ENCODE data around the gene GRIA1. TPM values are rescaled to one million over a fixed set of nuclear protein-coding genes. Genes with fewer than 3 reads are reported as not detected.

GRIA1 gene
- total RNA-seq, 1 donor from 2014 or later = not detected

GRCh38 chr5:153513156-153513555, 22.7 kb downstream of the GRIA1 start:
- Mint-ChIP-seq H3K4me1 (ENCODE audit: low read depth) (no peaks in the 10 kb centered on the region), H3K36me3 (ENCODE audit: low read depth) (no peaks in the 10 kb centered on the region), H3K9me3 (no peaks in the 10 kb centered on the region), H3K27me3 (ENCODE audit: low read depth) (no peaks in the 10 kb centered on the region), H3K4me3 (ENCODE audit: low read depth) (no peak overlapping the region), H3K27ac (no peak overlapping the region)
- no peak for DNase-seq (ENCODE audit: low spot score)
- intact Hi-C loops (cut with micrococcal nuclease) = no loop called here

GRCh38 chr5:153515301-153515700, 24.8 kb downstream of the GRIA1 start:
- Mint-ChIP-seq H3K4me3 (ENCODE audit: low read depth) (no peak overlapping the region), H3K36me3 (ENCODE audit: low read depth) (no peaks in the 10 kb centered on the region), H3K27ac (no peak overlapping the region), H3K4me1 (ENCODE audit: low read depth) (no peaks in the 10 kb centered on the region), H3K27me3 (ENCODE audit: low read depth) (no peaks in the 10 kb centered on the region), H3K9me3 (no peaks in the 10 kb centered on the region)
- no peak for DNase-seq (ENCODE audit: low spot score)
- intact Hi-C loops (cut with micrococcal nuclease) = no loop called here

- Mint-ChIP-seq H3K27me3 (ENCODE audit: low read depth) (no peaks in the 10 kb centered on the region), H3K9me3 (no peaks in the 10 kb centered on the region), H3K27ac (no peak overlapping the region), H3K36me3 (ENCODE audit: low read depth) (no peaks in the 10 kb centered on the region), H3K4me1 (ENCODE audit: low read depth) (no peaks in the 10 kb centered on the region), H3K4me3 (ENCODE audit: low read depth) (no peak overlapping the region)
- intact Hi-C loops (cut with micrococcal nuclease) = no loop called here
- no peak for DNase-seq (ENCODE audit: low spot score)
These were observed 26.2 kb downstream of the GRIA1 start for GRCh38 chr5:153516504-153517240.

GRCh38 chr5:153517241-153517611, 26.8 kb downstream of the GRIA1 start:
- intact Hi-C loops (cut with micrococcal nuclease) = no loop called here
- DNase-seq (ENCODE audit: low spot score) = no peak
- no peaks in the 10 kb centered on the region for H3K9me3 Mint-ChIP-seq
- H3K4me1 Mint-ChIP-seq (ENCODE audit: low read depth) = no peaks in the 10 kb centered on the region
- H3K27me3 Mint-ChIP-seq (ENCODE audit: low read depth) = no peaks in the 10 kb centered on the region
- no peak overlapping the region for H3K27ac Mint-ChIP-seq
- H3K4me3 Mint-ChIP-seq (ENCODE audit: low read depth) = no peak overlapping the region
- no peaks in the 10 kb centered on the region for H3K36me3 Mint-ChIP-seq (ENCODE audit: low read depth)

- intact Hi-C loops (cut with micrococcal nuclease) = no loop called here
- no peaks in the 10 kb centered on the region for H3K9me3 Mint-ChIP-seq
- no peak for DNase-seq (ENCODE audit: low spot score)
- H3K4me1 Mint-ChIP-seq (ENCODE audit: low read depth) = no peaks in the 10 kb centered on the region
- no peaks in the 10 kb centered on the region for H3K36me3 Mint-ChIP-seq (ENCODE audit: low read depth)
- no peak overlapping the region for H3K4me3 Mint-ChIP-seq (ENCODE audit: low read depth)
- no peaks in the 10 kb centered on the region for H3K27me3 Mint-ChIP-seq (ENCODE audit: low read depth)
- H3K27ac Mint-ChIP-seq = no peak overlapping the region
These were observed 29.7 kb downstream of the GRIA1 start for GRCh38 chr5:153520137-153520536.

GRCh38 chr5:153520952-153521351, 30.5 kb downstream of the GRIA1 start:
- Mint-ChIP-seq H3K9me3 (no peaks in the 10 kb centered on the region), H3K27me3 (ENCODE audit: low read depth) (no peaks in the 10 kb centered on the region), H3K4me1 (ENCODE audit: low read depth) (no peaks in the 10 kb centered on the region), H3K27ac (no peak overlapping the region), H3K4me3 (ENCODE audit: low read depth) (no peak overlapping the region), H3K36me3 (ENCODE audit: low read depth) (no peaks in the 10 kb centered on the region)
- intact Hi-C loops (cut with micrococcal nuclease) = no loop called here
- DNase-seq (ENCODE audit: low spot score) = no peak

- no peaks in the 10 kb centered on the region for H3K9me3 Mint-ChIP-seq
- H3K27ac Mint-ChIP-seq = no peak overlapping the region
- H3K4me3 Mint-ChIP-seq (ENCODE audit: low read depth) = no peak overlapping the region
- H3K36me3 Mint-ChIP-seq (ENCODE audit: low read depth) = no peaks in the 10 kb centered on the region
- no peak for DNase-seq (ENCODE audit: low spot score)
- no peaks in the 10 kb centered on the region for H3K27me3 Mint-ChIP-seq (ENCODE audit: low read depth)
- no peaks in the 10 kb centered on the region for H3K4me1 Mint-ChIP-seq (ENCODE audit: low read depth)
- intact Hi-C loops (cut with micrococcal nuclease) = no loop called here
These were observed 32.7 kb downstream of the GRIA1 start for GRCh38 chr5:153523211-153523610.

GRCh38 chr5:153523831-153524230, 33.4 kb downstream of the GRIA1 start:
- Mint-ChIP-seq H3K36me3 (ENCODE audit: low read depth) (no peaks in the 10 kb centered on the region), H3K27me3 (ENCODE audit: low read depth) (no peaks in the 10 kb centered on the region), H3K4me1 (ENCODE audit: low read depth) (no peaks in the 10 kb centered on the region), H3K4me3 (ENCODE audit: low read depth) (no peak overlapping the region), H3K9me3 (no peaks in the 10 kb centered on the region), H3K27ac (no peak overlapping the region)
- intact Hi-C loops (cut with micrococcal nuclease) = no loop called here
- DNase-seq (ENCODE audit: low spot score) = no peak

- Mint-ChIP-seq H3K36me3 (ENCODE audit: low read depth) (no peaks in the 10 kb centered on the region), H3K27me3 (ENCODE audit: low read depth) (no peaks in the 10 kb centered on the region), H3K4me3 (ENCODE audit: low read depth) (no peak overlapping the region), H3K4me1 (ENCODE audit: low read depth) (no peaks in the 10 kb centered on the region), H3K27ac (no peak overlapping the region), H3K9me3 (no peaks in the 10 kb centered on the region)
- no peak for DNase-seq (ENCODE audit: low spot score)
- intact Hi-C loops (cut with micrococcal nuclease) = no loop called here
These were observed 35.1 kb downstream of the GRIA1 start for GRCh38 chr5:153525536-153525935.

GRCh38 chr5:153530357-153531143, 40.1 kb downstream of the GRIA1 start:
- no peak for DNase-seq (ENCODE audit: low spot score)
- H3K27ac Mint-ChIP-seq = no peak overlapping the region
- intact Hi-C loops (cut with micrococcal nuclease) = no loop called here
- no peaks in the 10 kb centered on the region for H3K36me3 Mint-ChIP-seq (ENCODE audit: low read depth)
- no peaks in the 10 kb centered on the region for H3K9me3 Mint-ChIP-seq
- H3K4me1 Mint-ChIP-seq (ENCODE audit: low read depth) = no peaks in the 10 kb centered on the region
- no peak overlapping the region for H3K4me3 Mint-ChIP-seq (ENCODE audit: low read depth)
- no peaks in the 10 kb centered on the region for H3K27me3 Mint-ChIP-seq (ENCODE audit: low read depth)

GRCh38 chr5:153533546-153533945, 43.1 kb downstream of the GRIA1 start:
- DNase-seq (ENCODE audit: low spot score) = no peak
- Mint-ChIP-seq H3K27me3 (ENCODE audit: low read depth) (no peaks in the 10 kb centered on the region), H3K9me3 (no peaks in the 10 kb centered on the region), H3K4me3 (ENCODE audit: low read depth) (no peak overlapping the region), H3K27ac (no peak overlapping the region), H3K36me3 (ENCODE audit: low read depth) (no peaks in the 10 kb centered on the region), H3K4me1 (ENCODE audit: low read depth) (no peaks in the 10 kb centered on the region)
- intact Hi-C loops (cut with micrococcal nuclease) = no loop called here

GRCh38 chr5:153534102-153534501, 43.6 kb downstream of the GRIA1 start:
- Mint-ChIP-seq H3K9me3 (no peaks in the 10 kb centered on the region), H3K4me3 (ENCODE audit: low read depth) (no peak overlapping the region), H3K27ac (no peak overlapping the region), H3K27me3 (ENCODE audit: low read depth) (no peaks in the 10 kb centered on the region), H3K4me1 (ENCODE audit: low read depth) (no peaks in the 10 kb centered on the region), H3K36me3 (ENCODE audit: low read depth) (no peaks in the 10 kb centered on the region)
- intact Hi-C loops (cut with micrococcal nuclease) = no loop called here
- no peak for DNase-seq (ENCODE audit: low spot score)

GRCh38 chr5:153537207-153537606, 46.7 kb downstream of the GRIA1 start:
- Mint-ChIP-seq H3K4me3 (ENCODE audit: low read depth) (no peak overlapping the region), H3K27me3 (ENCODE audit: low read depth) (no peaks in the 10 kb centered on the region), H3K27ac (no peak overlapping the region), H3K9me3 (no peaks in the 10 kb centered on the region), H3K36me3 (ENCODE audit: low read depth) (no peaks in the 10 kb centered on the region), H3K4me1 (ENCODE audit: low read depth) (no peaks in the 10 kb centered on the region)
- DNase-seq (ENCODE audit: low spot score) = no peak
- intact Hi-C loops (cut with micrococcal nuclease) = no loop called here
